Hippocampal formation (tissue), 2 donors: ENCODE data around the gene RPE.

Experiments used
- DNase-seq, 2 donors: peaks; one replicate each; lab custom pipeline; 2025; lab: John Stamatoyannopoulos, UW

The RPE gene

DNA sequence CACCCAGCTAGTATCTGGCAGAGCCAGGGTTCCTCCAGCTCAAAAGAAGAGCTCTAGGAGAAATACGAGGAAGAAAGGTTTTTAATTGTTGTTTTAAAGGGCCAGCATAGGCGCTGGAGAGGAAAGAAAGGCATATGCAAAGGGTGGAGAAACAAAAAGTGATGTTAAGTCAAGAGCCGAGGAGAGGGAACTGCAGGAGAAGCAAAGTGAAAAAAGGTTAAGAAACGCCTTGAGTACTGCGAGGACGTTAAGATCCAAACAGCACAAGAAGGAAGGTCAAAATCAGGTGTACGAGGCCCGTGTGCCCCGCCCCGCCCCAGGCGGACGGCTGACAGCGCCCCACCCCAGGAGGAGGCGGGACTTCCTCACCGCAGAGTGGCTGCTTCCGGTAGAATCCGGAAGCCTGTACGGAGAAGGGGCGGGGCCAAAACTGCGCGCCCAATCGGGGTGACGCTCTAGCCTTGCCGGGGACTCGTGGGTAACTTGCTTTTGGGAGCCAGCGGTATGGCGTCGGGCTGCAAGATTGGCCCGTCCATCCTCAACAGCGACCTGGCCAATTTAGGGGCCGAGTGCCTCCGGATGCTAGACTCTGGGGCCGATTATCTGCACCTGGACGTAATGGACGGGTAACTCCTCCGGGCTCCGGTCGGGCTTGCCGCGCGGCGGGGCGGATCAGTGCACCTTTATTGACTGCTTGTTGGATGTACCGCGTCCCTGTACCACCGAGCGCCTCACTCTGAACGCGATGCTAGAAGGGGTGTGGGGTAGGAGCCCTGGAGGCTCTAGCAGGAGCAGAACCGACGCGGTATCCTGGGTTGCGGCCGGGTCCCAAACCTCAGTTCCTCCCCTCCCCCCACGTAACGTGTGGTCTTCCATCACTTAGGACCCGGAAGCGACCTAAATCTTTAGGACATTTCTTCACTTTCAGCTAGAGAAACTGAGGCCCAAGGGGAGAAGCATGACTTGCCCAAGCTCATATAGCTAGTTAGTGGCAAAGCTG lies at the start of gene RPE:
Gene RPE, plus strand, starts transcription at position 481 of the 1,000 bp plus-strand sequence. Its CDS starts 24 bp downstream, at position 505.
- DNase-seq = peak; percentile 90 to 91

DNA sequence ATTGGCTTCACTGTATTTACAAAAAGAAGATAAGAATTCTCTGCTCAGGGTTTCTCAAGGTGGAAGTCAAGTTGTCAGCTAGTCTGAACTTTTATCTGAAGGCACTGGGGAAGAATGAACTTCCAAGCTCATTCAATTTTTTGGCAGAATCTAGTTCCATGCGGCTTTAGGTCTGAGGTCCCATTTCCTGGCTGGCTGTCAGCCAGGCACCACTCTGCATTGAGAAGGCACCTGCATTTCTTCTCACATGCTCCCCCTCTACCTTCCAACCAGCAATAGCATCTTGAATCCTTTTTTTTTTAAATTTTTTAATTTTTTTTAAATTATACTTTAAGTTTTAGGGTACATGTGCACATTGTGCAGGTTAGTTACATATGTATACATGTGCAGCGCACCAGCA lies 46.2 kb upstream of the RPE start:
- DNase-seq = no peak

DNA sequence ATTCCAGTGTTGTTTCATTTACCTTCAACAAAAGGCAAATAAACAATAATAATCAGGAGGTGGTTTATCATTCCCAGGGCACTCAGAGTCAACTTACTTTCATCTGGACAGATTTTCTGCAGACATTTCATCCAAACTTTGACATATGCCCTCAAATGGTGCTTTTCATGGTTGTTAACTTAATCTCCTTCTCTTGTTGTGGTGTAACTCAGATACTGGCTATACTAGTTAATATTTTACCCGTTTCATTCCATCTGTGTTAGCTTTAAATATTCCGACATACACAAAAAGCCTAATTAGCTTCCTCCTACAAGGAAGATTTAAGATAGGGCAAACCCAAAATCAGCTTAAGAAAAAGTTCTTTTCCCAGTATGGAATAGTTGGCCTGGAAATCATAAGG lies 44.4 kb upstream of the RPE start:
- no peak for DNase-seq

DNA sequence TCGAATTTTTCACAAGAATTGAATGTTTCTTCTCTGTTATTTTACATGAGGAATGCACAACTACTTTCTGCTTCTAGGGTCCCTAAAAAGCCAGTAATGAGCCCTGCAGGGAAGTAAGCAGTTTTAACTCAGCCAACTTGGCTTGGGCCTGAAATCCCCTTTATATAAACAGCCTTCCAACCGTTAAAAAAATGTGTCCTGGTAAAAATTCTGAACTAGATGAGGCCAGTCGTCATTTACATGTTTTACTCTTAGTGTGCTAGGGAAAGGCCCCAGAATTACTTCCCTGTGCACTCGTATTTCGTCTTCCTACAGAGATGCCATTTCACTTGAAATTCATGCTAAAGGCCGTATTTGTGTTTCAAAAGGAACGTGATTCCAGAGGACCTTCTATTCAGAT lies 42.4 kb upstream of the RPE start:
- peak in 1 of 2 donors; percentile 4 for DNase-seq

DNA sequence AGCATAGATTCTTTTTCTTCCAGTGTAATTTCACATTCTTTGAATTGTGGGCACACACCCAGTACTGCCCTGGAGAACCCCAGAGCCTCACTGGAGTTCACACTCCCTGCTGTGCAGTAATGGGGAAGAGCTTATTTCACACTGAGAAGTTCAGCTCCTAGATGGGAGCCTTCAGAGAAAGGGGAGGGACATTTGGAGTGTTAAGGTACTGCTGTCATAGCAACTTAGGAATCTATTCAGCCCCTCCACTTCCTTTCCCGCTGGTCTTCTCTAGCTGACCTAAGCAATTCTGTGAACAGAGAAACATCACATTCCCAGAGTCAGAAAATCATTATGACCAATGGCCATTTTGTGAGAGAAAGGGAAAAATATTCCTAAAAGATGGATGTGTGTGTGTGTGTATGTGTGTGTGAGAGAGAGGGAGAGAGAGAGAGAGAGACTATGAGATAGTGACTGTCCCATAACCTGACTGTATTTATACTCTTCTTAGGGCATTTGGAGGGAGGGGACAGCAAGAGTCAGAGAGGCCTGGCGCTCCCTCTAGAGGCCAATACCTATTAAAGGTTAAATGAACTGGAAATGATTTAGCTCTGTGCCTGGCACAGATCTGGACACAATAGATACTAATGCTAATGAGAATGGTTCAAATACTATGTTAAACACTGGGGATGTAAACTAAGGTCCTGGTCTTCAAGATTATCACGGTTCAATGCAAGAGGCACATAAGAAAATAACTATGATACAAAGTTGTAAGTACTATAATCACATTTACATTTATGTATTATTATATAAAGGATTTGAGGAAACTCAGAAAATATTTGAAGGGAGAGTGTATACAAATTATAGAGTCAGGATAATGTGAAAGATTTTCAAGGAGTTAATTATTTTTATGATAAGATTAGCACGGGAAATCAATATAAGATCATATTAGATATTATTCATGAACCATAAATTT lies 41.5 kb upstream of the RPE start:
- peak; percentile 7 to 53 for DNase-seq

DNA sequence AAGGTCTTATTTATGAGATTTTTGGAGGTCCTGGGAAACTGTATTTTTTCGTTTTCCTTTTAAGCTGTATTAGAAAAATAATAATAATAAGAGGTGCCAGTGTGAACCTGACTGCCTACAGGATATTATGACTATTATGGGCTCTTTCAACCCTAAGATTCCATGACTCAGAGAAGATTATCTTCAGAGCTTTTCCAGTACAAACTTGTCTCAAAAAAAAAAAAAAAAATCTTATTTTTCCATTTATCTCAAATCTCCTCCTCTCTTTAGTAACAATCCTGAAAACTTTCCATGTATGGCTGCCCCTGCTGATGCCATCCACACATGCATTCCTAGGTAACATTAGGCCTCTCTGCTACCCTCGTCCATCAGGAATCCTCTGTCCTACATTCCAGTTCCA lies 36.7 kb upstream of the RPE start:
- DNase-seq = no peak

DNA sequence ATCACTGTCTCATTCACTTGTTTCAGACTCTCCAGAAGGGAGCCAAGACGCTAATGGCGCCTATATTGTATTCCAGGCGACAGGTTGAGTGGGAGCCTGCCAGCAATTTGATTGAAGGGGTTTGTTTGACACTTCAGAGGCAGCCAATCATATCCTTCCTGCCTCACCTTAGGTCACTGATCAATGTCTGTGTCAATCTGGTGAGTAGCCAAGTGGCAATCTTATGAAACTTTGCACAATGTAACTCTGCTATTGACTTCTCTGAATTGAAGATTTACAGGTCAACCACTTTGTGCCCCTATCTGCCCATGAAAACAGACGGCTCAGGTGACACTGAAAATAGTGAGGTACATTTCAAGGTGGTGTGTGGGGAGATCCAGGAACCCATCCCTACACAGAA lies 32.7 kb upstream of the RPE start:
- no peak for DNase-seq

DNA sequence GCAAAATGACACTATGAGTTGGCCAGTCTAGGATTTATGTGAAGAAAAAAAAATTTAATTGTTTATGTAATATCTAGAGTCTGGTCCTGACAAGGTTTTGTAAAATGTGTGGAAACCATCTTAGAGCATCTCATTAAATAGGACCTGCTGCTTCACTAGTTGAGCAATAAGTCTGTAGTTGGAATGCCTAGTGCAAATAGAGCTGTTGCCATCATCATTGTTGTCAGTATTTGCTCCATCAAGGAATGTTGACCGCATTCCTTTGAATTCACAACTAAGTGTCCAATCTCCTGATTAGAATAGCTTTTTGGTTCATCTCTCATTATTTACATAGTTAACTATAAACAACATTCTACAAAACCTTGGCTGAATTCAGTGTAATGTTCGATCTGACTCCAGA lies 32.2 kb upstream of the RPE start:
- no peak for DNase-seq

DNA sequence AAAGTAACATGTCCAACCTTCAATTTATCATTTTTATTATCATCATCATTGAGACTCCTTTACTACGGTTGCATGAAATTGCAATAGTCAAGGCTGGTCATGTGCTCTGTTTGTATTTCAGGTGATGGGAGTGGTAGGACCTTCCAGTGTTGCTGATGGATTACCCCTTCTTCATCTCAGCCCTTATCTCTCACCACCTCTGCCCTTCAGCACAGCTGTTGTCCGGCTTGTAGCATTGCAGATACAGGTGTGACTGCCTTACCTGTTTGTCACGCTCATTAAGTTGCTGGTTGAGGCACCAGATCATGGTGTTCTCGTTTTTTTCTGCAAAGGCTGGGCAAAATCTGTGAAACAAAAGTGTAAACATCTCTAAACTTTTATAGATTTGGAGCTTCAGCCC lies 31.7 kb upstream of the RPE start:
- no peak for DNase-seq

DNA sequence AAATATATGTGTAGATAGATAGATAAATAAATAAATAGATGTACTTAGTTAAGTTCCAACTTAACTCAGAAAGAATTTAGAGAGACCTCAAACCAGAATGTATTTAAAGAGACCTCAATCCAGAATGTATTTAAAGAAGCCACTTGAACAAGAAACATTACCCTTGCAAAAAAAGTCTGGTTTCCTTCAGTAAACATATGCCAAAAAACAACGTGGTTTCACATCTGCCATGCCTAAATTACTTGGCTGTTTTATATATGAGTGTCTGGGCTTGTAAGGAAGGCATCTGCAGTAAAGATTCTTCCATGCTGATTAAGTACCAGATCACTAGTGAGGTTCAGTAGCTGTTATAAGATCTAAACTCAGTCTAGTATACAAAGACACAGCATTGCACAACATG lies 29.1 kb upstream of the RPE start:
- DNase-seq = no peak

DNA sequence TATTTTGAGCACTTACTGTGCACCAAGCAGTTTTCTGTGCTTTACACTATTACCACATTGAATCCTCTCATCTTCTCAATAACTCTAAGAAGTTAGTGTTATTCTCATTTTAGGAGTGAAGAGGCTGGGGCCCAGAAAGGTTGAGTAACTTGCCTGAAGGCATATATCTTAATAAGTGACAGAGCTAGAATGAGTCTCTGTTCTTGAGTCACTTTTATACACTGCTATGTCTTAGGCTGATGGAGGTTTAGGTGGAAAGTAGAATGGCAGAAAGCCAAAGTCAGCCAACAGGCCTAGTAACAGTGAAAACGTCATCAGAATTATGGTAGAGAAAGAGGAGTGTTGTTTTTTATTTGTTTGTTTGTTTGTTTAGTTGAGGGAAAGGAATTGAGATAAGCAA lies 27.9 kb upstream of the RPE start:
- no peak for DNase-seq

DNA sequence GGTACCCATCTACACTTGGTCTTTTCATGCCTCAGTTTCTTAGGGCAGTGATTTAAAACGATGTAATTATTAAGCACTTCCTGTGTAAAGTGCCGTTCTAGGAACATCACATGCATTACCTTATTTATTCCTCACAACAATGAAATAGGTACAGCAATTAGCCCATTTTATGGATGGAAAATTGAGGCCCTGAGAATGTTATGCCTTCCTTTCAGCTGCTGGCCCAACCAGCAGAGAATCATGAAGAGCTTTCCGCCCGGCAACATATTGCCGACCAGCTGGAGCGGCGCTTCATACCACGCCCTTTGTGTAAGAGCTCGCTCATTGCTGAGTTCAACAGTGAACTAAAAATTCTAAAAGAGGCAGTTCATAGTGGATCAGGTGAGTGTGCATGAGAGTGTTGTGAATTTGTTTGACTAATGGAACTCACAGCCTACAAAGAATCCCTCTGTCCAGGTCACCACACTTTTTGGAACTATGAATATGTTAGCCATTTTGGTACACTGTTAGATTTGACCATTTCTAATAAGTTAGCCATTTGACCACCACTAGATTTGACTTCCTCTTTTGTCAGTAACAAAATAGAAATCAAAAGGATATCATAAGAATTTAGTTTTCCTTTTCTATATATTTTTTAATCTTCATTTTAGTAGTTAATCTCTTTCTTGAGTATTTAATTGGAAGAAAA lies 25.6 kb upstream of the RPE start:
- DNase-seq = no peak

DNA sequence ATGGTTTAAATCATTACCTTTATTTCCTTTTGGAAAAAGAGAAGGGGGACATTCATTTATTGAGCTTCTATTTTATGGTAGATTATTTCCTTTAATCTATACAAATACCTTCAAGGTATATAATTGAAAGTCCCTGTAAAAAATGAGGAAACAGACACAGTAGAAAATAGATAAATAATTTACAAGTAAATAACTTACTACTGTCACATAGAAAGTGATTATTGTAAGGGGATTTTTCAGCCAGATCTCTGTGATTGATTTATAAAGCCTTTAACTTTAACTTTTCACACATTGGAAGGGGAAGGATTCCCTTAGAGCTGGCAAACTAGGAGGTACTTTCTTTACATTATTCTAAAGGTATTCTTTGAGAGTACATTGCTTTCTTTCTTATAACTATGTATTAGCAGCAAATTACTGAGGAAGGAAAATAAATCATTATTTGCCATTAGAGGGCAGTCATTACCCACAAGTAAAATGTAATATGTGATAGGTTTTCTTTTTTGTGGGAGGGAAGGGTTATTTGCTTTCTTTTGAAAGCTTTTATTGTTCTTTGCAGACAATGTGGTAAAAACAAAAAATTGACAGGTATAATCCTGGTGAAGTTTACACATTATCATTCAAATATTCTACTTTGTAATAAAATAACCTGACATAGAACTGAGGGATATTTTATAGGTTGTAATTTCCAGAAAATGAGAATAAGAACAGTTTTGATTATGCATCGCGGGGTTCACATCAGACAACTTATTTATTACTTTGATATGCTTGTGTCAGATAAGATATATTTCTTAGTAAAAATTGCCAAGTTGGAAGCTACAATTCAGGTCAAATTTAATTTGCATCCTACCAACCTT lies 24.8 kb upstream of the RPE start:
- DNase-seq = peak in 1 of 2 donors; percentile 38

DNA sequence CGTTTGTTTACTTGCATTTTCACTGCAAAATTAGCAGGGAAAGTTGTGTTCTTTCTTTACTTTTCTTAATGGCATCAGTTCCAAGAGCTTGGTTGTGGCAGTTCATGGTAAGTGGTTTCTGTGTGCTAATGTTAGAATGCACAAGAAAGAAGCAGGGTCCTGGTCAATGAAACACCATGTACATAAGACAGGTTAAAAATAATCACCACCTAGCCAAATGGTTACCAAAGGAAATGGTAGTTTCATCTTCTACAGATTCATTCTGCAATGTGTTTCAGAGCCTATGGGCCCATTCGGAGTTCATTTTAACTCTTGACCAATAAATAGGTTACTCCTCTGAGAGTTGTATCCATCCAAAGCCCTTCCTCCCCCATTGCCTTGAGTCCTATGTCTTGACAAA lies 18.1 kb upstream of the RPE start:
- DNase-seq = no peak

DNA sequence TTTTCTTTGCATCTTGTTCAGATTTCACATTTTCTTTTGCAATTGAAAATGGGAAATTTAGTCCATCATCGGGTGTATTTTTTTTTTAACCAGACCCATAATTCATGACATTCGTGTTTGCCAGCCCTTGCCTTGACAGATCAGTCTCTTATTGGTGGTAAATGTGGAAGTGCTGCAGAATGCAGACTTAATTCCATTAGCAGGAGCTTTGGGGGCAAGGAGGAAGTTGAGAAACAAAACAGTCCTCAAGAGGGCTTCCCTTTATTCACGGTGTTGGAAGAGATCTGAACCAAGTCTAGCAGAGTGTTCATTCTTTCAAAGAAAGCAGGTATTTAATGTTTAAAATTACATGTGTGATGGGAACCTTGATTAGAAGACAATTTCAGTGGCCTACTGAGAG lies 16.6 kb upstream of the RPE start:
- DNase-seq = no peak

DNA sequence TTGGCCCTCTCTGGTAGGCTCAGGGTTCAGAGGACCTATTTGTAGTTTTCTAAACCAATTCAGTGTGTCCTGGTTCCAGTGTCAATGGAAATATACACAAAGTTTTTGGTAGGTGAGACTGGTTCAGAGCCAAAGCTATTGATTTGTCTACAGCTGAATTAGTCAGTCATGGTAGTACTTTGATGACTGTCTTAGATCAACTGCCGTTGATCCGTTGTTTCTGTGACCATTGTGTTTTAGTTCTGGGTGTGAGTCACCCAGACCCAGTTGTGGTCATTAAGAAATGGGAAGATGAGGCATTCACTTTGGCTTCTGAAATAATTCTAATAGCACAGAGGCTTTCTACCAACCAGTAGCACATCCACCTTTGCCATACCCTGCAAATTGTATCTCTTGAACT lies 16.0 kb upstream of the RPE start:
- no peak for DNase-seq

DNA sequence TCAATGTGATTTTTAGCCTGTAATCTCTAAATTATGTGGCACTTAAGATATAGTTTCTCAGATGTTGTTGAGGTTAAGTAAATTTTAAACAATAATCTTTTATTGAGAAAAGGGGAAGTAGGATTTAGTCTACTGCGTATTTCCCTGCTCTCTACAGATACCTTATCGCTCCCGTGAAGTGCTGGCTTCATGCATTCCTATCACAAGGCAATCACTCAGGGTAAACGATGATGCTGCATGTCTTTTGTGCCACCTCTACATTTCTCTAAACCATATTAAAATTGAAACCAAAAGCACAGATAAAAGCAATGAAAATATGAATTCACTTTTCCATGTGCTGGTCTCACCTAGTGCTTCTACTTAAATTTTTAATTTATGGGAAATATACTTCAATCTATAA lies 14.4 kb upstream of the RPE start:
- no peak for DNase-seq

DNA sequence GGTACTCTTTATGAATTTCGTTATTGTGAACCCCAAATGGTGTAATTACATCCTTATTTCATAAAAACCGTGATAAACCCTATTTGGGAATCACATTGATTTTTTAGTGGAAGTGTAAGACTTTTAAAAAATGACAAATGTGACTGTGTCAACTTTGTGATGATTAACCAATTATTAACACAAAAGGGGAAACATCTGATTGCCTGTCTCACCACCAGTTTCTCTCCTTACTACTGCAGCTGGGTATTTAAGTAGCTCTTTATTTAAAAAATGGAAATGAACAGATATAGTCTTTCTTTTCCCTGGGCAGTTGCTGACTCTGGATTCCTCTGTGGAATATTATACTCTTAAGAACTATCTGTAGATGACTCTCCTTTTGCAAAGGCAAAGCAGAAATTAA lies 11.6 kb upstream of the RPE start:
- no peak for DNase-seq

DNA sequence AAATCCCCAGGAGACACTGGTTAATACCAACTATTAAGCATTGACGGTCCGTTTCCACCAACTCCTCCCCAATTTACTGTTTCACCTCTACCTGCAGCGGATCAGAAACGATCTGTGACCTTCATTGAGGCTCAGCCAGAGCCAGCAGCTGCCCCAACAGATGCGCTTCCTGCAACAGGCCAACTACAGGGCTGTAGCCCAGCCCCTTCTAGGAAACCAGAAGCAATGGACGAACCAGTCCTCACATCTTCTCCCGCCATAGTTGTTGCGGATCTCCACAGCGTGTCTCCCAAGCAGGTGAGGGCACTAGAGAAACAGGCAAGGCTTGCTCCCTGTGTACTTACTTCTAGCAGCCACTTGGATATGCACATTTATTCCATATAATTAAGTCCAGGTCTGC lies 8.5 kb upstream of the RPE start:
- no peak for DNase-seq

DNA sequence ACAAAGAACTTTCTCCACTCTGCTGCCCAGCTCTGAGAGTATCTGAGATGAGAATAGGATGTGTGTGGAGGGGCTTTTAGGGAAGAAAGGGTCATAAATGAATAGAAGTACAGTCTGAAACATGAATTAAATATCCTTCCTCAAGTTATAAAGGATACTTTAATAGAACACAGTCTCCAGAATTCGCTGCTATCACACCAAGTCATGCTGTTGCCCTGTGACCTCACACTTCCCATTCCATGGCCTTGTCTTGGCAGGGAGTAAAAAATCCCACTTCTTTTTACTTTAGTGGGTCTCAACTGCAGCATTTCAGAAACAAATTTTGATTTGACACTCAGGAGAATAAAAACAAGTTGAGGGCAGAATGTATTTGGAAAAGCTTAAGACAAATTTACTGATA lies 3.8 kb upstream of the RPE start:
- no peak for DNase-seq
